NCI-H146 (cell line): ENCODE results near the gene RPGRIP1L.
A peak's percentile ranks its signal among the peaks of the same experiment; 100 is the strongest.

Experiments used
- DNase-seq: peaks from one replicate; lab custom pipeline; 2025; lab: John Stamatoyannopoulos, UW

RPGRIP1L gene

DNA sequence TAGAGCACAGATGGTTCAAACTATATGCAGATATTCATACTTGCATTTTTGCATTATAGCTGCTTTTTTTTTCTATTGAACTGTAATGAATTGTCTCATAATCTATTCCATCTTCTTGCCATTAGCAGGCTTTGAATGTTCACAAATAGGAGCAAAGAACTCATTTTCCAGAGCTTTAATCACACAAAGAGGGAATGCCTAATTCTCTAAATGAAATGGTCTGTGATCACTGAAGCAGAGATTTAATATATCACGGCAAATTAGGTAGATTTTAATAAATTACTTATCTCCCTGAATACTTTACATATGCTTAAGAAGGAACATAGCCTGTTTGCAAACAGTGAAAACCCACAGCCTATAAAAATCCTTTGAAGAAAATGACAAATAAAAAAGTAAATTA lies 103.0 kb downstream of the RPGRIP1L start:
- DNase-seq: no peak

GRCh38 chr16:53600126-53600525 lies 103.5 kb downstream of the RPGRIP1L start:
- no peak for DNase-seq

- no peak for DNase-seq
Measured at GRCh38 chr16:53599548-53599947, 104.1 kb downstream of the RPGRIP1L start.

- DNase-seq: no peak
Measured at GRCh38 chr16:53598511-53599275, 105.0 kb downstream of the RPGRIP1L start.

DNA sequence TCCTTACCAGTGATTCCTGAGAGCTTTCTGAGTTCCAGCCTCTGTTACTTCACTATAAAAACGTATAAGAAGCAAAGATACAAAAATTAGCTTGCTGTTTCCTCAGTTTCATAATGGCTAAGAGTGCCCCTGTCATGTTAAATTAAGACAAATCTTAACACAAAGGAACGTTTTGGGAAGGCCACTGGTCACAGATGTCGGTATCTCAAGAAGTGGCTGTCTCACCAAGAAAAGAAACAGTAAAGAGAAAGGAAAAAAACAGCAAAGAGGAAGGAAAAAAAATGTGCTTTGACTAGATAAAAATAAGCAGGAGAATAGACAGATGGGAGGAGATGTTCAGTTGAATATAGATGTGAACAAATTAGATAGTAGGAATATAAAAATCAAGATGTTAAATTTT lies 105.9 kb downstream of the RPGRIP1L start:
- DNase-seq: no peak

- no peak for DNase-seq
Measured at GRCh38 chr16:53588081-53588648, 115.5 kb downstream of the RPGRIP1L start.

- no peak for DNase-seq
Measured at GRCh38 chr16:53583401-53583800, 120.3 kb downstream of the RPGRIP1L start.

DNA sequence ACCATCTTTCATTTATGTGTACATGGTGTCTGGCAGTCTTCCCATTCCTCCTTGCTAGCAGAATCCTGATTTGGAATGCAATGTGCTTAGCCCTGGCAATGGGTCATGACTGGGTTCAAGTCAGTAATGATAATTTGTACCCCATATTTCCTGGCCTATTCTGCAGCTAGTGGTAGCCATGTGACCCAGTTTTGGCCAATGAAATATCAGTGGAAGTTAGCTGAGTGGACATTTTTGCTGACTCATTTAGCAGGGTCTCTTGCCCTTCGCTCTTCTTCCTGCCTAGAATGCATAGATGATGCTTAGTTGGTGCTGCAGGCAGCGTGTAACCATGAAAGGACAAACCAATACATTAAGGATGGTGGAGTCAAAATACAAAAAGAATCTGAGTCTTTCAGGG lies 121.9 kb downstream of the RPGRIP1L start:
- DNase-seq: no peak

- DNase-seq: no peak
Measured at GRCh38 chr16:53580038-53580802, 123.4 kb downstream of the RPGRIP1L start.

- DNase-seq: no peak
Measured at GRCh38 chr16:53576904-53577303, 126.8 kb downstream of the RPGRIP1L start.

DNA sequence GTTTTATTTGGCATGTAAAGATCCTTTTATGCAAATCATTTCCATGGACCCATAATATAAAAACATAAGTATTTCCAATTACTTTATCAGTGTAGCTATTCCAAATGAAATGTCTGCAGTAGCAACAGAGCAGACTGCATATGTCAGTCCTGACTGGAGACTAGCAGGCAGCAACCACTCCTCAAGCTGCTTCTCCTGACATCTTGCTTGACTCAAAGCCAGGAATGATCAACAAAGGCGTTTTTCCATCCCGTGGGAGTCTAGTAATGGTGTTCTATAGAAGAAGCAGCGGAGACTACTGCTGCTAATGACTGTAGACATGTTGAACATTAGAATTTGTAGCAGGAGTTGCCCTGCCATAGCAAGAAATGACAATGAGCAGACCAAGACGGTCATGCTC lies 127.4 kb downstream of the RPGRIP1L start:
- no peak for DNase-seq

- DNase-seq: no peak
Measured at GRCh38 chr16:53571763-53572162, 131.9 kb downstream of the RPGRIP1L start.

DNA sequence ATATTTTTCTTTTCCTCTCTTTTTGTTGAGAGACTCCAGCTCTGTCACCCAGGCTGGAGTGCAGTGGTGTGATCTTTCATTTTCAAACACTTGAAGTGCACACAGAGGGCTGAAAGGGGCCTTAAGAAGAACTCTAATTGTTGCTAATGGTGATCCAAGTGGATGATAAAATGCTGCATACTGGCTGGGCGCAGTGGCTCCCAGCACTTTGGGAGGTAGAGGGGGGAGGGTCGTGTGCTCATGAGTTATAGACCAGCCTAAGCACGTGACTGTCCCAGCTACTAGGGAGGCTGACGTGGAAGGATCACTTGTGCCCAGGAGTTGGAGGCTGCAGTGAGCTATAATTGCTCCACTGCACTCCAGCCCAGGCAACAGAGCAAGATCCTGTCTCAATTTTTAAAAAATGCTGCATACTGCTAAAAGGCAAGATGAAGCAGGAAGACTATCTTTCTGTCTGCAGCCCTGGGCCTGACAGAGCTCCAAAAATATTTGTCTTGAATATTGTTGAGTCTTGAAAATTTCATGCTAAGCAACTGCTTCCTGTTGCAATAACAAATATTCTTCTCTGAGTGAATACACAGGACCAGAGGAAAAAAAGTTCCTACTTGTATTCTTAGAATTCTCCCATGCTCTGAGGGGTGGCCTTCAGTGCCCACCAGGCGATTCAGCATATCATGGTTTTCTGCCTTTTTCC lies 137.0 kb downstream of the RPGRIP1L start:
- no peak for DNase-seq

DNA sequence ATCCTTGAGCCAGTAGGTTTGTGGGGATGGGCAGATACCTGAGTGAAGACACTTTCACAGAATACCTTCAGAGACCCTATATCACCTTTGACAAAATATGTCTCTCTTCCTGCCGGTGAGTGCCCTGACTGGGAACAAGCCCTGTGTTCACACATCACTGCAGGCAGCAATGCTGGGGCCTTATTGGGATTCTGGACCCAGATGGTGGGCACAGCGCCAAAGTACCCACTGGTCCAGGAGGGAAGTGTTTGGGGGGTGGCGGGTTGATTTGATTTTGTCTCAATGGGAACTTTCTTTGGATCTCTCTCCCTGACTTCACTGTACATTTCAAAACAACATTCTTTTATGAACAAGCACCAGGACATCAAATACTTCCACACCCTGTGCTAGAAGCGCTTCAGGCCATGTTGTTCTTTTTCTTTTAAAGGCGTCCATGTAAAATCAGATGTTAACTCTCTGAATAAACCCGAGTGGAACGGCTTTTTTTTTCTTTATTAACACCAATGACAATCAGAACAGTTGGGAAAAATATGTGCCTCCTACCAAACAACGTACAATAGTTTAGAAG lies 138.3 kb downstream of the RPGRIP1L start:
- no peak for DNase-seq

- DNase-seq: no peak
Measured at GRCh38 chr16:53563426-53563825, 140.2 kb downstream of the RPGRIP1L start.

DNA sequence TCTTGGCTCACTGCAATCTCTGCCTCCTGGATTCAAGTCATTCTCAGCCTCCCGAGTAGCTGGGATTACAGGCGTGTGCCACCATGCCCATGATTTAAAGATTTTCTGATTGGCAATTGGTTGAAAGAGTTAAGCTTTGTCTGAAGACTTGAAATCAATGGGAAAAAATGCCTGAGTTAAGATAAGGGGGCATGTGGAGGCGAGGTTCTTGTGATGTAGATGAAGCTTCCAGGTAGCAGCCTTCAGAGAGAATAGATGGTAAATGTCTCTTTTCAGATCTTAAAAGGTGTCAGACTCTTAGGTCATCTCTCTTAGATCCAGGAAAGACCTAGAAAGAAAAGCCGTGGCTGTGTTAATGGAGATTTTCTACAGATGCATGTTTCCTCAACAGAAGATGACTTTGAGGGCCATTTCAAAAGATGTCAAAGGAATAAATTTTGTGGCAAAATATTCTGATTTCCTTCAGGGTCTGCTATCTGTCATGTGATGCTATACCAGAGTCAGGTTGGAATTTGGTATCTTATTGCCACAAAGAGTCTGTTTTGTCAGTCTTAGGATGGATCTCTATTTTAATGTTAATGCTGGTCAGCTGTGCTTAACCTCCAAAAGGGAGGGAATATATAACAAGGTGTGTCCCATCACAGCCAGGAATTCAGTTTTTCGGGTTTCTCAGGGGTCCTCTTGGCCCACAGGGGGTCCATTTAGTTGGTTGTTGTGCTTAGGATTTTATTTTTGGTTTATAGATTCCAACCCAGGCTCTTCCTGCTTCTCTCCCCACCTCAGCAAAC lies 142.4 kb downstream of the RPGRIP1L start:
- no peak for DNase-seq

DNA sequence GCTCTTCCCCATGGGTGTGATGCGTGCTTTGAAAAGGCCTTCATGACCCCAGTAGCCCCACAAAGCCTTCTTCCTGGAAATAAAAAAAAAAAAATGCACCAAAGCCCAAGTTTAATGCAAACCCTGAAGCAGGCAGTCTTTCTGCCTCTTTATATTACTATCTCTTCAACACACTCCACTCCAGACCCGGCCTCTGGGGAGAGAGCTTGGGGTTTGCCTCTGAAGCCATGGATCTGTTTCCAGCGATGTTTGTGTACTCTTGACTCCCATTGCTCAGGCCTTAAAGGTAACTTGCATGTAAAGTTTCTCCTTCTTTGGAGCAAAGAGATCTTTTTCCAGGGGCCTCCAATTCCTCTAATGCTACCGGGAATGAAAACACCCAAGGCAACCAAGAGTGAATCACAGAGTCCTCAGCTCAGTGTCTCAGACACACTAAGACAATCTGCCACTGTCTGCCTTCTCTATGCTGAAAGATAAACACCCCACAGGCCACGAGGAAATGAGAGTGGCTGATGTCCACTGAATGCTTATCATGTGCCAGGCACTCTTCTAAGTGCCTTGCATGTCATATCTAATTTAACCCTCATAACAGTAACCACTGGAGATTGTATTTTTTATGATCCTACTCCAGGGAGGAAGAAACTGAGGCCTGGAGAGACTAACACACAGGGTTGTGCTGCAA lies 144.2 kb downstream of the RPGRIP1L start:
- DNase-seq: no peak

DNA sequence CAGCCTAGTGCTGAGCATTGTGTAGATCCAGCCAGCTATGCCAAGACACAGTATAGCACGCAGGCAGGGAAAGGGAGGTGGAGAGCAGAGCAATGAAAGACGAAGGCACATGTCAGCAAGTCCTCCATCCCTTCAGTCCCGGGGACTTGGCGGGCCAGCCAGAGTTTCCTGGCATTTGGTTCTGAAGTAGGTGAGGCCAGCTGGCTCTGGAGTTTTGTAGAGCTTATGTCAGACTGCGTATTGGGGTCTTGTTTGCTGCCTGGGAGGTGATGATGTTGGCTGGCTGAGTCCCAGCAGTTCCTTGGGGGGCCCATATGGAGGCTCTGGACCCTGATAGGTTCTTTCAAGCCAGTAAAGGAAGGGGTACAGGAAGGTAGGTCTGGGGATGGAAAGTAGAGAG lies 144.9 kb downstream of the RPGRIP1L start:
- DNase-seq: no peak

DNA sequence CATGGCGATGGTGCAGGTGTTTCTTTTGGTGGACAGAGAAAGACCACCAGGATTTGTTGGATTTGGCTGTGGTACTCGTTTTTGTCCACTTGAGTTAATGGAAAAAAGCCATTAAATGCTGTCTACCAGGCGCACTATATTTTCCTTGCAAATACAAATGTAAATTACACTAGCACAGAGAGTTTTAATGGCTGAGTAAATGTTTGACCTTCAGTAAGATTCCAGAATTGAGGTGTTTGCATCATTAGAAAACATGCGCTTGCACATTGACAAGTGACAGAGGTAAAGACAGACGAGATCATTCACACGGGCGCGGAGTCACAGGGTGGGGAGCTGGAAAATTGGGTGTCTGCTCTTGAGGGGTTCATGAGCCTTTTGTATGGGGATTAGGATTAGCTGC lies 147.1 kb downstream of the RPGRIP1L start:
- DNase-seq: peak; percentile 34

DNA sequence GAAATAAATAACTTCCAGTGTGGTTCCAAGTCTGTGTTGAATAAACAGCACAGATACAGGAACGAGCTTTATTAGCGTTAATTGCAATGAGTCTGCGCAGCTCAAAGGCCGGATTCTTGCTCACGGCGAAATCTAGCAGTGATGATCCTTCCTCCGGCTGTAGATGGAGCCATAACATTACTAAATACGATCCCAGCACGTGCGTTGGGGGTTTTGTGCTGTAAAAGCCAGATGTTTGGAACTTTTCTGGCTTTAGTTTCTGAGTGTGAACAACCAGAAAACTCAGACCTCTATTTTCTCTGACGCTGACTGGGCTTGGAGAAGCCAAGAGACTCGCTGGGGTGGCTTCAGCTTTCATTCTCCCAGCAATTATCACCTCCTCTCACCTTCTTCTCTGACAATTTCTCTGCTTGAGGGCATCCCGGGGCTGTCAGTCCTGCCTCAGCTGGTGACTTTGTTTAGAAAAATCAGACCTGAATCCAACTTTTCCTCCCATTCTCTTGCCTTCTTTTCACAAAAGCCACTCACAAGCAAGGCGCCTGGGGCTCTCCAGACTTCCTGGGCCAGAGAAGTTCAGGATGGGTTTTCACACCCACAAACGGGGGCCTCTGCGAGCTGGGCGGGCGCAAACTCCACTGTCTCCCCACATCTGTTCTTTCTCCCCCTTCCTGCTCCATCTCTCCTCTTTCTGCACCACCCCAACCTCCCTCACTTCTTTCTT lies 153.5 kb downstream of the RPGRIP1L start:
- DNase-seq: peak; percentile 77
